Small intestine (tissue), 7 donors: ENCODE data around the gene PRRC2B. TPM values are rescaled to one million over a fixed set of nuclear protein-coding genes. Genes with fewer than 3 reads are reported as not detected.
"Not testable (repeated sequence)": the region's sequence is repeated elsewhere in the genome, so short reads cannot be mapped to it uniquely, and the experiment has no call there.

Experiments used
- DNase-seq, 2 donors: peaks; one replicate each; pipeline versions ENCODE4 v3.0.0 to v3.0.0-alpha.2; 2013
- FAIRE-seq: peaks from 2 replicates; lab custom pipeline; 2012; peaks lifted over from hg19 to GRCh38; lab: Jason Lieb, UNC
- H3K27ac ChIP-seq, 3 donors: one replicate each; pipeline ENCODE4 v1.5.1; 2013; ENCODE audit warnings: low read length in 2 of 3, mild to moderate bottlenecking in 2 of 3, control low read depth in 1 of 3, inconsistent platforms in 1 of 3, low read depth in 1 of 3, moderate library complexity in 1 of 3
- H3K27me3 ChIP-seq, 3 donors: one replicate each; pipeline ENCODE4 v1.6.1; 2013; ENCODE audit warnings: low read length in 3 of 3, inconsistent platforms in 1 of 3; ENCODE audit not compliant: control insufficient read depth in 3 of 3, insufficient read depth in 3 of 3
- H3K36me3 ChIP-seq, 3 donors: one replicate each; pipeline ENCODE4 v1.6.1; 2013; ENCODE audit warnings: low read length in 3 of 3, inconsistent platforms in 1 of 3, low read depth in 1 of 3, mild to moderate bottlenecking in 1 of 3, moderate library complexity in 1 of 3; ENCODE audit not compliant: control insufficient read depth in 3 of 3, insufficient read depth in 2 of 3
- H3K4me1 ChIP-seq, 3 donors: one replicate each; pipeline ENCODE4 v1.6.1; 2013; ENCODE audit warnings: low read length in 2 of 3, inconsistent platforms in 1 of 3, low read depth in 1 of 3, mild to moderate bottlenecking in 1 of 3, moderate library complexity in 1 of 3; ENCODE audit not compliant: control insufficient read depth in 3 of 3, insufficient read depth in 2 of 3
- H3K4me3 ChIP-seq, 3 donors: one replicate each; pipeline ENCODE4 v1.5.1; 2013; ENCODE audit warnings: low read length in 3 of 3, control low read depth in 1 of 3, inconsistent platforms in 1 of 3, low read depth in 1 of 3, mild to moderate bottlenecking in 1 of 3, moderate library complexity in 1 of 3
- H3K9me3 ChIP-seq, 2 donors: one replicate each; pipeline ENCODE4 v1.6.1; 2013; ENCODE audit warnings: low read depth in 1 of 2, low read length in 1 of 2; ENCODE audit not compliant: control insufficient read depth in 2 of 2, insufficient read depth in 1 of 2
- WGBS, 3 donors: extraction: QIAGEN DNeasy Blood & Tissue Kit; methylation state at CpG; one replicate each; pipeline ENCODE4 v1.1.7; 2013; 5-methylcytosine and 5-hydroxymethylcytosine counted together
- polyA plus RNA-seq, 4 donors: library from polyadenylated mRNA; stranded (reverse) in 3 of 4; unstranded in 1 of 4; fragments of 200-250 nt in 3 of 4; fragments of 120-200 nt in 1 of 4; gene quantifications; one replicate each; pipeline versions ENCODE4 v1.2.1 to v1.2.3, GENCODE V29; 2013
- donor health status: healthy with polysubstance abuse.
- donor health status: control.
- donor health status: control.
- donor health status: Bipolar disorder and iron deficiency.
- donor health status: healthy.

The PRRC2B gene
- polyA plus RNA-seq, 4 donors, result 18.9 to 138 (median 40.7) TPM

GRCh38 chr9:131448818-131449217 is 54.9 kb downstream of the PRRC2B start:
- no peak for DNase-seq
- 95 to 96% (median 95%) methylated on average over 3 of the region's 3 CpGs for WGBS, 3 donors
- peaks cover 12 to 62% (median 19%) of the 10 kb centered on the region in 3 donors for H3K36me3 ChIP-seq
- H3K4me3 ChIP-seq, result no peak overlapping the region
- no peaks in the 10 kb centered on the region for H3K9me3 ChIP-seq
- no peak overlapping the region for H3K27ac ChIP-seq
- no peak for FAIRE-seq
- H3K4me1 ChIP-seq, result no peaks in the 10 kb centered on the region
- H3K27me3 ChIP-seq, result no peaks in the 10 kb centered on the region

- no peak for DNase-seq
- no peaks in the 10 kb centered on the region for H3K27me3 ChIP-seq
- no peak overlapping the region for H3K4me3 ChIP-seq
- H3K27ac ChIP-seq, result no peak overlapping the region
- FAIRE-seq, result no peak
- H3K4me1 ChIP-seq, result no peaks in the 10 kb centered on the region
- no peaks in the 10 kb centered on the region for H3K9me3 ChIP-seq
- H3K36me3 ChIP-seq, result peaks cover 16 to 60% (median 23%) of the 10 kb centered on the region in 3 donors
These were observed 55.4 kb downstream of the PRRC2B start for GRCh38 chr9:131449276-131449675.

DNA sequence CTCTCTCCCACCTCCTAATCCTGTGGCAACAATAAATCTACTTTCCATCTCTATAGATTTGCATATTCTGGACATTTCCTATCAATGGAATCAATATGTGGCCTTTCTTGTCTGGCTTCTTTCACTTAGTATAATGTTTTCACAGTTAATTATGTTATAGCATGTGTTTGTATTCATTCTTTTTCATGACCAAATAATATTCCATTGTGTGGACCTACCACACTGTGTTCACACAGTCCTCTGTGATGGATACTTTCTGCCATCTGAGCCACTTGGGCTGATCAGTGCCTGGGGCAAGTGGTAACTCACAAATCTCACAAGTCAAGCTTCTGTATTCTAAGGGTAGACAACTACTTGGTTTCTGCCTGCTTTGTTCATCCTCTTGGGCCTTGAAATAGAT is 60.1 kb downstream of the PRRC2B start:
- H3K4me1 ChIP-seq, result no peaks in the 10 kb centered on the region
- no peak for FAIRE-seq
- H3K36me3 ChIP-seq, result peaks cover 25 to 64% (median 31%) of the 10 kb centered on the region in 3 donors
- H3K27me3 ChIP-seq, result no peaks in the 10 kb centered on the region
- H3K9me3 ChIP-seq, result no peaks in the 10 kb centered on the region
- no peak for DNase-seq
- H3K4me3 ChIP-seq, result no peak overlapping the region
- H3K27ac ChIP-seq, result no peak overlapping the region

DNA sequence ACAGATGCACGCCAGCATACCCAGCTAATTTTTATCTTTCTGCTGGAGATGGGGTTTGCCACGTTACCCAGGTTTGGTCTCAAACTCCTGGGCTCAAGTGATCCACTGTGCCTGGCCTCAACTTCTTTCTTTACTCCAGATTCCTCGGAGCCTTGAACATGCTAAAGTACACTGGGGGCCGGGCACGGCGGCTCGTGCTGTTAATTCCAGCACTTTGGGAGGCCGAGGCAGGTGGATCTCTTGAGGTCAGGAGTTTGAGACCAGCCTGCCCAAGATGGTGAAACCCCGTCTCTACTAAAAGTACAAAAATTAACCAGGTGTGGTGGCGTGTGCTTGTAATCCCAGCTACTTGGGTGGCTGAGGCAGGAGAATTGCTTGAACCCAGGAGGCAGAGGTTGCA is 61.8 kb downstream of the PRRC2B start:
- not testable (repeated sequence) for H3K27me3 ChIP-seq, H3K4me1 ChIP-seq, FAIRE-seq, H3K9me3 ChIP-seq, H3K4me3 ChIP-seq, DNase-seq, H3K27ac ChIP-seq
- peaks cover 36 to 70% (median 36%) of the 10 kb centered on the region in 3 donors for H3K36me3 ChIP-seq
- 97 to 98% (median 97%) methylated on average over 10 of the region's 10 CpGs for WGBS, 3 donors

DNA sequence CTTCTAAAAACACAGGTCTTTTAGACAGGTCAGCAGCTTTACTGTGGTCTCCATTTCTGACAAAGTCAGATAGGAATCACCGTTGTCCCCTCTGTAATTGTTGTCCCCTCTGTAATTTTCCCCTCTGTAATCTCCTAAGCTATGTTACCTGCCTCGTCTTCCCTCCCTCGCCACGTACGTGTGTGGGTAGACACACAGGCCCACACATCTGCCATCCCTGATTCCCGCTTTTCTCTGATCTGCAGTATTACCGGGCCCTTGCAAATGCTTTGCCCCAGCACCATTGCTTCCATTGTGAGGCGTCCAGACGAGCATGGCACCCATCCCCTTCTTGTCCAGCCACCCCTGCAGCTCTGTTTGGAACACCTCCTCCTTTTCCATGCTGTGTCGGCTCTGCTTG is 63.9 kb downstream of the PRRC2B start:
- 92 to 96% (median 94%) methylated on average over 10 of the region's 10 CpGs for WGBS, 3 donors
- Histone ChIP-seq H3K4me3 (no peak overlapping the region), H3K4me1 (no peaks in the 10 kb centered on the region), H3K27me3 (no peaks in the 10 kb centered on the region), H3K27ac (no peak overlapping the region), H3K9me3 (no peaks in the 10 kb centered on the region), H3K36me3 (peaks cover 40 to 75% (median 43%) of the 10 kb centered on the region in 3 donors)
- FAIRE-seq (no peak), DNase-seq (no peak)

GRCh38 chr9:131459056-131459455 is 65.2 kb downstream of the PRRC2B start:
- H3K9me3 ChIP-seq, result no peaks in the 10 kb centered on the region
- peaks cover 36 to 79% (median 40%) of the 10 kb centered on the region in 3 donors for H3K36me3 ChIP-seq
- FAIRE-seq (no peak), DNase-seq (no peak)
- H3K27ac ChIP-seq, result no peak overlapping the region
- H3K4me3 ChIP-seq, result no peak overlapping the region
- no peaks in the 10 kb centered on the region for H3K4me1 ChIP-seq
- 95 to 98% (median 97%) methylated on average over 10 of the region's 10 CpGs for WGBS, 3 donors
- H3K27me3 ChIP-seq, result no peaks in the 10 kb centered on the region

GRCh38 chr9:131461166-131461565 is 67.3 kb downstream of the PRRC2B start:
- Histone ChIP-seq H3K27me3 (no peaks in the 10 kb centered on the region), H3K4me3 (no peak overlapping the region), H3K27ac (no peak overlapping the region), H3K4me1 (no peaks in the 10 kb centered on the region), H3K36me3 (peaks cover 34 to 78% (median 41%) of the 10 kb centered on the region in 3 donors), H3K9me3 (no peaks in the 10 kb centered on the region)
- WGBS, 3 donors, result 81 to 100% (median 91%) methylated on average over 1 of the region's 1 CpG
- FAIRE-seq (no peak), DNase-seq (no peak)

- DNase-seq (no peak), FAIRE-seq (no peak)
- H3K27me3 ChIP-seq, result no peaks in the 10 kb centered on the region
- H3K27ac ChIP-seq, result no peak overlapping the region
- peaks cover 32 to 75% (median 40%) of the 10 kb centered on the region in 3 donors for H3K36me3 ChIP-seq
- WGBS, 3 donors, result 88 to 89% (median 88%) methylated on average over 24 of the region's 24 CpGs
- H3K4me1 ChIP-seq, result no peaks in the 10 kb centered on the region
- no peak overlapping the region for H3K4me3 ChIP-seq
- no peaks in the 10 kb centered on the region for H3K9me3 ChIP-seq
These were observed 70.6 kb downstream of the PRRC2B start for GRCh38 chr9:131464354-131465000.

- DNase-seq, result no peak
- 92 to 95% (median 92%) methylated on average over 6 of the region's 6 CpGs for WGBS, 3 donors
- peaks cover 29 to 79% (median 39%) of the 10 kb centered on the region in 3 donors for H3K36me3 ChIP-seq
- no peak for FAIRE-seq
- H3K27ac ChIP-seq, result no peak overlapping the region
- no peaks in the 10 kb centered on the region for H3K4me1 ChIP-seq
- H3K9me3 ChIP-seq, result no peaks in the 10 kb centered on the region
- no peak overlapping the region for H3K4me3 ChIP-seq
- H3K27me3 ChIP-seq, result no peaks in the 10 kb centered on the region
These were observed 71.5 kb downstream of the PRRC2B start for GRCh38 chr9:131465401-131465800.
